IPS-15b (cell line): ENCODE data around the gene NPDC1.
A peak's percentile ranks its signal among the peaks of the same experiment; 100 is the strongest.
"Not testable (repeated sequence)": the region's sequence is repeated elsewhere in the genome, so short reads cannot be mapped to it uniquely, and the experiment has no call there.

ENCODE experiments used
- H3K27me3 ChIP-seq: one replicate; pipeline ENCODE4 v1.6.1; 2013; ENCODE audit warnings: low read length; ENCODE audit not compliant: control insufficient read depth, insufficient read depth
- H3K36me3 ChIP-seq: one replicate; pipeline ENCODE4 v1.6.1; 2013; ENCODE audit warnings: low read length; ENCODE audit not compliant: control insufficient read depth, insufficient read depth
- H3K4me1 ChIP-seq: one replicate; pipeline ENCODE4 v1.6.1; 2013; ENCODE audit warnings: mild to moderate bottlenecking, low read length; ENCODE audit not compliant: control insufficient read depth, insufficient read depth
- H3K4me3 ChIP-seq: one replicate; pipeline ENCODE4 v1.5.1; 2013; ENCODE audit warnings: low read depth, low read length
- H3K9ac ChIP-seq: one replicate; pipeline ENCODE4 v1.6.1; 2013; ENCODE audit warnings: low read depth, mild to moderate bottlenecking, low read length
- H3K9me3 ChIP-seq: one replicate; pipeline ENCODE4 v1.6.1; 2013; ENCODE audit warnings: mild to moderate bottlenecking, low read length; ENCODE audit not compliant: control insufficient read depth, insufficient read depth

Gene NPDC1

GRCh38 chr9:137063311-137064026 lies 17.5 kb upstream of the NPDC1 start:
- Histone ChIP-seq H3K4me1 (no peaks in the 10 kb centered on the region), H3K9ac (no peak overlapping the region), H3K36me3 (peaks cover 10% of the 10 kb centered on the region), H3K4me3 (no peak overlapping the region), H3K9me3 (no peaks in the 10 kb centered on the region), H3K27me3 (no peaks in the 10 kb centered on the region)

GRCh38 chr9:137062798-137063197 lies 16.8 kb upstream of the NPDC1 start:
- H3K4me3 ChIP-seq, H3K36me3 ChIP-seq, H3K9ac ChIP-seq, H3K27me3 ChIP-seq, H3K4me1 ChIP-seq, H3K9me3 ChIP-seq: not testable (repeated sequence)

GRCh38 chr9:137062384-137062783 lies 16.4 kb upstream of the NPDC1 start:
- no peak overlapping the region for H3K9ac ChIP-seq
- H3K36me3 ChIP-seq: peaks cover 10% of the 10 kb centered on the region
- H3K9me3 ChIP-seq: no peaks in the 10 kb centered on the region
- H3K4me1 ChIP-seq: no peaks in the 10 kb centered on the region
- no peaks in the 10 kb centered on the region for H3K27me3 ChIP-seq
- H3K4me3 ChIP-seq: no peak overlapping the region

GRCh38 chr9:137058521-137059234 lies 12.7 kb upstream of the NPDC1 start:
- no peak overlapping the region for H3K9ac ChIP-seq
- H3K4me3 ChIP-seq: no peak overlapping the region
- no peaks in the 10 kb centered on the region for H3K9me3 ChIP-seq
- H3K4me1 ChIP-seq: peaks cover 3% of the 10 kb centered on the region
- H3K36me3 ChIP-seq: no peaks in the 10 kb centered on the region
- peaks cover 6% of the 10 kb centered on the region for H3K27me3 ChIP-seq

GRCh38 chr9:137057545-137057944 lies 11.6 kb upstream of the NPDC1 start:
- Histone ChIP-seq H3K9ac (no peak overlapping the region), H3K9me3 (no peaks in the 10 kb centered on the region), H3K4me1 (peaks cover 3% of the 10 kb centered on the region), H3K4me3 (no peak overlapping the region), H3K27me3 (peaks cover 14% of the 10 kb centered on the region), H3K36me3 (no peaks in the 10 kb centered on the region)

DNA sequence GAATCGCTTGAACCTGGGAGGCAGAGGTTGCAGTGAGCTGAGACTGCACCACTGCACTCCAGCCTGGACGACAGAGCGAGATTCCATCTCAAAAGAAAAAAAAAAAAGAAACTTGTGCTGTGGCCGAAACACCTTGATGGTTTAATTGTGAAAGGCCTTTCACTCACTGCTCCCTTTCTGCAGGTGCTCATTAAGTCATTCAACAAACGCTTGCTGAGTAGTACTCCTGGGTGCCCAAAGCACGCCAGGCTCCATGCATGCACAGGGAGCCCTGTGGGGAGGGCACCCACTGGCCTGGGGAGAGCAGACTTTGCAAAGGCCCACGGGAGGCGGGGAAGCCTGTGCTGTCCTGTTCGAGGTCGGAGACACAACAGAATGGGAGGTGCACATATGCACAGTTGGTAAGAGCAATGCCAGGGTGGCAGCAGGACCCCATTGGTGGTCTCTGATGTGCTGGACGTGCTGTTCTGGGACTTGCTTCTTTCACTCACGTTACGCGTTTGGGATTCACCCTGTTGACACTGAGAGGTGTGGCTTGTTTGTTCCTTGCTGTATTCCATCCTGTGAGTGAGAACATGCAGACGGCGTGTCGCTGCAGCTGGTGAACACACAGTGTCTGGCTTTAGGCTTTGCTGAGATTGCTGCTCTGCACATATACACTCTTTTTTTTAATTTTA lies 10.9 kb upstream of the NPDC1 start:
- no peak overlapping the region for H3K4me3 ChIP-seq
- H3K9me3 ChIP-seq: no peaks in the 10 kb centered on the region

GRCh38 chr9:137055385-137056364 lies 9.7 kb upstream of the NPDC1 start:
- Histone ChIP-seq H3K36me3 (no peaks in the 10 kb centered on the region), H3K4me3 (no peak overlapping the region), H3K27me3 (peaks cover 21% of the 10 kb centered on the region), H3K4me1 (peaks cover 3% of the 10 kb centered on the region), H3K9me3 (no peaks in the 10 kb centered on the region), H3K9ac (peak overlapping the region; percentile 24)

More for the DNA sequence above, 10.9 kb upstream of the NPDC1 start:
- no peaks in the 10 kb centered on the region for H3K36me3 ChIP-seq
- peaks cover 3% of the 10 kb centered on the region for H3K4me1 ChIP-seq
- H3K9ac ChIP-seq: no peak overlapping the region
- peaks cover 21% of the 10 kb centered on the region for H3K27me3 ChIP-seq

DNA sequence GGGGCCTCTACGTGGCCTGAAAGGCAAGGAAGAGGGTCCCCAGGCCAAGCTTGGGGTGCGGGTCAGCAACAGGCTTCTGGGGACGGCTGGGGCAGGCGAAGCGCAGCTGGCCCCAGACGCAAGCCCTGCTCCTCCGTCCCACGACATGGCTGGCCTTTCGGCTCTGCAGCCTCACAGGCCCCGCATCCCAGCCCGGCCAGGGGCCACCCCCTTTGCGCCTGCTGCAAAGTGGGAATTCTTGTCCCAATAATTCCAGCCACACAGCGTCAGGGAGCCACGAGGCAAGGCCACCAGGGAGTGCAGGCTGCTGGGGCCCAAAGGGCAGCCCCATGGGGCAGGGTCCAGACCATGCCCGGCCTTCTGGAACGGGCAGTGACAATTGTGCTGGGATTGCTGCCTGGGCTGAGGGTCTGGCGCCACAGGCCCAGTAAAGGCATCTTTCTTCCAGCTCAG lies 9.0 kb upstream of the NPDC1 start:
- H3K4me1 ChIP-seq: peaks cover 3% of the 10 kb centered on the region
- peaks cover 21% of the 10 kb centered on the region for H3K27me3 ChIP-seq
- no peak overlapping the region for H3K9ac ChIP-seq
- no peaks in the 10 kb centered on the region for H3K36me3 ChIP-seq
- no peak overlapping the region for H3K4me3 ChIP-seq
- H3K9me3 ChIP-seq: no peaks in the 10 kb centered on the region

DNA sequence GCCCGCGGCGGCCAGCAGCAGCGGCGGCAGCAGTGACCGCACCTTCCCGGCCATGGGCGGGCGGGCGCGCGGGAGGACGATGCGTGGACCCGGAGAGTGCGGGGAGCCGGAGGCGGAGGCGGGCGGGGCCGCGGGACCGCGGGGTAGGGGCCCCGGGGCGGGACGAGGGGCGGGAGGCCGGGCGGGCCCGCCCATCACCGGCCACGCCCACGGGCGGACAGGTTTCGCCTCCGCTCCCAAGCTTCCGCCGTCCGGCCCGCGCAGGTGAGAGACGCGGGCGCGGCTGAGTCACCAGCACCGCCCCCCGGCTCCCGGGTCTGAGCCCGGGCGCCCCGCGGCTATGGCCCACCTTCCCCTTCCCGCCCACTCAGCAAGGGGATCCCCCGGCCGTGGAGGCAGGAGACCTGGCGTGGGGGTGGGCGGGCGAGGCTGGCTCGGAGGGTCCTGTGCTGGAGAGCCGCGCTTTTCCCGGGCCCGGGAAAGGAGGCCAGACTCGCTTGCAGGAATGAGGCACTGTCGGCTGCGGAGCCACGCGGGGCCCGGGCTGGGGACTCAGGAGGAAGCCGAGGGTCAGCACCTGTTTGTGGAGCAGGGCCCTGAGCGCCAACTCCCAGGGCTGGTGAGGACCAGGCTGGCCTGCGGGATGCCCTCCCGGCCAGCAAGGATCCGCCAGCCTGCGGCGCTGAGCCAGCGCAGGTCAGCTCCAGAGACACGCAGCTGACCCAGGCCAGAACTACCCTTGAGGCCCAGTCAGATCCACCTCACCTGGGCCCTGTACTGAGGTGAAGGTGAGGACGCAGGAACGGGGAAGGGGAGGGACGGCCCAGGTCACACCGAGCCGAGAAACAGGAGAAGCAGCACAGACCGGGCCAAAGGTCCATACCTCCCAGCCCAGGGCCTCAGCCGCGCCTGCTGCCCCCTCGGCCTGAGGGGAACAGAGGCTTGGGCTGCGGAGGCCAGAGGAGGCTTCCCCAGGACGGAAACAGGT lies 8.3 kb upstream of the NPDC1 start, which contains the start of gene ENTPD2:
Gene ENTPD2 (minus strand): TSS at position 118 of the 988 bp plus-strand sequence. CDS start 64 bp downstream, at position 54.
- Histone ChIP-seq H3K9ac (no peak within 1 kb of the TSS), H3K36me3 (no peaks in the 10 kb centered on the region), H3K4me1 (peaks cover 3% of the 10 kb centered on the region), H3K27me3 (peaks cover 25% of the 10 kb centered on the region), H3K4me3 (peak within 1 kb of the TSS; percentile 43), H3K9me3 (no peaks in the 10 kb centered on the region)
